Thyroid gland (tissue), 4 donors: Measurements from ENCODE around the gene SDC4. TPM values are rescaled to one million over a fixed set of nuclear protein-coding genes. Genes with fewer than 3 reads are reported as not detected.

Experiments used
- DNase-seq, 2 donors: peaks; one replicate each; pipeline ENCODE4 v3.0.0-alpha.2; 2019
- H3K27ac ChIP-seq, 3 donors: fragments of 200-600 bp; sonication (generic); 1 replicate in 2 of 3; 2 replicates in 1 of 3; pipeline ENCODE4 v1.5.1; 2016 to 2019; ENCODE audit warnings: mild to moderate bottlenecking in 1 of 3, moderate library complexity in 1 of 3
- H3K27me3 ChIP-seq: fragments of 200-600 bp; sonication (generic); one replicate; pipeline ENCODE4 v1.5.1; 2019
- H3K36me3 ChIP-seq, 2 donors: fragments of 200-600 bp; sonication (generic); one replicate each; pipeline ENCODE4 v1.5.1; 2016 to 2019
- H3K4me1 ChIP-seq, 2 donors: fragments of 200-600 bp; sonication (generic); one replicate each; pipeline ENCODE4 v1.5.1; 2017 to 2019
- H3K4me3 ChIP-seq, 3 donors: fragments of 200-600 bp; sonication (generic); replicated peaks in 1 of 3; 1 replicate in 2 of 3; 2 replicates in 1 of 3; pipeline ENCODE4 v1.5.1; 2016; ENCODE audit warnings: mild to moderate bottlenecking in 1 of 3
- H3K9me3 ChIP-seq: fragments of 200-600 bp; sonication (generic); one replicate; pipeline ENCODE4 v1.5.1; 2017
- POLR2A ChIP-seq, 2 donors: fragments of 450-650 bp; IDR thresholded peaks; one replicate each; pipeline ENCODE4 v1.6.1; 2017; ENCODE audit warnings: antibody characterized with exemption in 2 of 2, mild to moderate bottlenecking in 2 of 2, moderate library complexity in 1 of 2
- WGBS, 2 donors: methylation state at CpG; one replicate each; pipeline ENCODE4 v1.1.5; 2017; 5-methylcytosine and 5-hydroxymethylcytosine counted together
- intact Hi-C: fragments of 100-400 bp; cut with DNase I; formaldehyde crosslinking; loops from one replicate; pipeline ENCODE4 v1.15.1; 2023
- total RNA-seq, 4 donors: library from RNA; depleted of rRNA; stranded (reverse); fragments of >200 nt; gene quantifications; one replicate each; pipeline ENCODE4 v1.2.3, GENCODE V29; 2016
- TF ChIP-seq, protein P1 (sequence below), 6 experiments: fragments of 200-600 bp in 3 of 6; fragments of 450-650 bp in 3 of 6; sonication (generic) in 3 of 6; IDR thresholded peaks; one replicate each; pipeline ENCODE4 v1.5.1; 2016 to 2019; ENCODE audit warnings: antibody characterized with exemption in 6 of 6, mild to moderate bottlenecking in 2 of 6, inconsistent platforms in 1 of 6, moderate library complexity in 1 of 6

SDC4 gene
- total RNA-seq, 4 donors from 2014 or later, result 35.5 to 101 (median 63.3) TPM

DNA sequence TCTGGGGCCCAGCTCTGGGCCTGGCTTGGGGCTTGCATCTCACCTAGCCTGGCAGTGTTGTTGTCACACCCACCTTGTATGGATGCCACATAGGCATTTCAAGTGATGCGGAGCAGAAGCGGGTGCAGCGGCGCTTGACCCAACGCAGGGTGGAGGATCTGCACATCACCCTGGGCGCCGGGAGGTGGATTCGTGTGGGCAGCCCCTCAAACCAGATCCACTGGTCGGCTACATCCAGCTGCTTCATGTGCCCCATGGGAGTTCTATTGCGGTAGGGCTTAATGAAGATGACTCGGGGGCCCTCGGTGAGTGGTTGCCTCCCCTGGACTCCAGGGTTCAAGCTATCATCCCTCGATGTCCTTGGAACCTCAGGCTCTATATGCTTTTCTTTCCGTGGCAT is 26.7 kb upstream of the SDC4 start:
- no peaks in the 10 kb centered on the region for H3K9me3 ChIP-seq
- H3K4me1 ChIP-seq, result peaks cover 14 to 28% of the 10 kb centered on the region in 2 donors
- WGBS, 2 donors, result 94 to 97% methylated on average over 12 to 14 of the region's 14 CpGs
- H3K4me3 ChIP-seq, result no peak overlapping the region
- H3K27ac ChIP-seq, result no peak overlapping the region
- H3K36me3 ChIP-seq, result no peaks in the 10 kb centered on the region
- H3K27me3 ChIP-seq, result no peaks in the 10 kb centered on the region
- intact Hi-C loops, result loop anchor here (5.0 kb wide), 2 partner anchors 58 to 62 kb away; no protein-coding TSS in a partner anchor
- TF ChIP-seq, protein P1, sequence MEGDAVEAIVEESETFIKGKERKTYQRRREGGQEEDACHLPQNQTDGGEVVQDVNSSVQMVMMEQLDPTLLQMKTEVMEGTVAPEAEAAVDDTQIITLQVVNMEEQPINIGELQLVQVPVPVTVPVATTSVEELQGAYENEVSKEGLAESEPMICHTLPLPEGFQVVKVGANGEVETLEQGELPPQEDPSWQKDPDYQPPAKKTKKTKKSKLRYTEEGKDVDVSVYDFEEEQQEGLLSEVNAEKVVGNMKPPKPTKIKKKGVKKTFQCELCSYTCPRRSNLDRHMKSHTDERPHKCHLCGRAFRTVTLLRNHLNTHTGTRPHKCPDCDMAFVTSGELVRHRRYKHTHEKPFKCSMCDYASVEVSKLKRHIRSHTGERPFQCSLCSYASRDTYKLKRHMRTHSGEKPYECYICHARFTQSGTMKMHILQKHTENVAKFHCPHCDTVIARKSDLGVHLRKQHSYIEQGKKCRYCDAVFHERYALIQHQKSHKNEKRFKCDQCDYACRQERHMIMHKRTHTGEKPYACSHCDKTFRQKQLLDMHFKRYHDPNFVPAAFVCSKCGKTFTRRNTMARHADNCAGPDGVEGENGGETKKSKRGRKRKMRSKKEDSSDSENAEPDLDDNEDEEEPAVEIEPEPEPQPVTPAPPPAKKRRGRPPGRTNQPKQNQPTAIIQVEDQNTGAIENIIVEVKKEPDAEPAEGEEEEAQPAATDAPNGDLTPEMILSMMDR (IDR thresholded peaks at IDR 0.05), result no peak
- TF ChIP-seq POLR2A (IDR thresholded peaks at IDR 0.05), result no peak
- DNase-seq, result no peak

DNA sequence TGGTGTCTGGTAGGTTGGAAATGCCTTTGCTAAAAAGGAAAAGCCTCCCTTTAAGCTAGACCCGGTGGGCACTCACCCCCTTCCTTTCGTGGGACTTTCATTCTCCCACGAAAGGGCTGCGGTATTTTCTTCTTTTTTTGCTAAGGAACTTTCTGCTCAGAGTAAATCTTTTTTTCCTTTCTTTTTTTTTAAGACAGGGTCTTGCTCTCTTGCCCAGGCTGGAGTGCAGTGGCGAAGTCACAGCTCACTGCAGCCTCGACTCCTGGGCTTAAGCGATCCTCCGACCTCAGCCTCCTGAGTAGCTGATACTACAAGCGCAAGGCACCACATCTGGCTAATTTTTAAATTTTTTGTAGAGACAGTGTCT is 25.9 kb upstream of the SDC4 start:
- H3K4me3 ChIP-seq, result no peak overlapping the region
- H3K27ac ChIP-seq, result no peak overlapping the region
- intact Hi-C loops, result loop anchor here (5.0 kb wide), 2 partner anchors 57 to 63 kb away; no protein-coding TSS in a partner anchor
- no peaks in the 10 kb centered on the region for H3K36me3 ChIP-seq
- 64 to 68% methylated on average over 9 of the region's 9 CpGs for WGBS, 2 donors
- H3K4me1 ChIP-seq, result peaks cover 14 to 28% of the 10 kb centered on the region in 2 donors
- TF ChIP-seq, protein P1 (IDR thresholded peaks at IDR 0.05), result peak in 1 of 6 experiments; percentile 16
- TF ChIP-seq POLR2A (IDR thresholded peaks at IDR 0.05), result no peak
- no peaks in the 10 kb centered on the region for H3K9me3 ChIP-seq
- no peak for DNase-seq
- no peaks in the 10 kb centered on the region for H3K27me3 ChIP-seq

DNA sequence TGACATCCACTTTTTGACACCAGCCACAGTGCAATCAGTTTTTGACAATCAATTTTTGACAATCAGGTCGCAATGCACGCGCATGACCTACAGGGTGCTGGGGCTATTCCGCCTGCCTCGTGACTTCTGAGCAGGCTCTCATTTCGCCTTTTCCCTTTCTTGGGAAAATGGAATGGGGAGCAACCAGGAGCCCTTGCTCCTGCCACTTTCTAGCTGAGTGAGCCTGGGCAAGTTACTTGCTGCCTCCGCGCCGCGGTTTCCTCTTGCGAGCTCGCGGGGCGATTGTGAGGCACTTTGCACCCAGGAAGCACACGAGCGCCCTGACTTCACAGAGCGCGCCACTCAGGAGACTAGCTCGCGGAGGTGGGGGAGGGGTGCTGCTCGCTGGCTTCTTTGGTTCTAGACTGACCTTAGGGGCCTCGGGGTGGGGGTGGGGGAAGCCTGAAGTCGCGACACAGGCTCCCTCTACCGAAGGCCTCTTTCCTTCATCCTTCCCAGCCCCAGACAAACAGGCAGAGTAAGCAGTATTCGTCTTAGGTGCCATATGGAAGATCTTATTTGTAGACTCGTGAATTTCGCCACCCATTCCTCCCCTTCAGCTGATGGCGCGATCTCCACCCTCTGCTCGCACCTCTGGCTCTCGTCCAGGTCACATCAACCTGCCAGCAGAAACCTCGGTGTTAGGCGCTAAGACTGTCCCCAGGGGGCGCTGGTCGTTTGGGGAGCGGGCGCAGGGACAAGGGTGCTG is 25.3 kb upstream of the SDC4 start:
- intact Hi-C loops, result loop anchor here (5.0 kb wide), 2 partner anchors 56 to 64 kb away; no protein-coding TSS in a partner anchor

DNA sequence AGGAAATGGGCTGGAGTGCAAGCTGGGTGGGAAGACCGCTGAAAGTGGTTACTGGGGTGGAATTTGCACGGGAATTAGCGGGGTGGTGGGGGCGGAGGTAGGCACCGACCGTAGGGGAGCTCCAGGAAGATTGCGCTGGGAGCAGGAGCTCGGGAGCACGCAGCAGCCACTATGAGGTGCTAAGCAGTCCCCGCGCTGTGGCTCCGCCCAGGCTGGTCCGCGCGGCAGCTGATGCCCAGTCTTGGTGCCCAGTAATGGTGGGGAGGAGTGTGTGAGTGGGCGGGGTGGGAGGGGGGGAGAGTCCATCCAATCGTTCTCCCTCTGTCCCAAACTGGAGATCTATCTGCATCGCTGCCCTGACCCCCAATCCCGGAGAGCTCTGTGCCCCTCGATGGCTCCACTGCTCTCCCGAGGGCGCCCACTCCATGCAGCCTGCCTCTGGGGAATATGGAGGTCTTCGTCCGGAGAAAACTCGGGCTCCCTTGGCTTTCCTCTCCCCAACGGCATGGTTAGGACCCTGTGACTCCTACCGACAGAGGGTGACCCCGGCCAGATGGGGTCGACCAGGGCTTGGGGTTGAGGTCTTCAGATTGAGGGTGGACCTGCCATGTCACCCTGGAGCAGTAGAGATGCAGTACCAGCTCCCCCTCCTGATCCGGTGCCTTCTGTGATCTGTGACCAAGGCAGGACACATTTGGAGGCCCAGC is 24.6 kb upstream of the SDC4 start:
- Histone ChIP-seq H3K9me3 (no peaks in the 10 kb centered on the region), H3K4me1 (peaks cover 13 to 24% of the 10 kb centered on the region in 2 donors), H3K27ac (no peak overlapping the region), H3K36me3 (peaks cover 1 to 5% of the 10 kb centered on the region in 2 donors), H3K4me3 (peak overlapping the region in 1 of 3 donors; percentile 10), H3K27me3 (no peaks in the 10 kb centered on the region)
- no peak for DNase-seq
- WGBS, 2 donors, result 43 to 49% methylated on average over 15 to 23 of the region's 30 CpGs
- intact Hi-C loops, result loop anchor here (5.0 kb wide), 2 partner anchors 55 to 65 kb away; no protein-coding TSS in a partner anchor
- TF ChIP-seq, protein P1 (IDR thresholded peaks at IDR 0.05), result no peak
- TF ChIP-seq POLR2A (IDR thresholded peaks at IDR 0.05), result no peak

More for the DNA sequence above, 25.3 kb upstream of the SDC4 start:
- Histone ChIP-seq H3K27me3 (no peaks in the 10 kb centered on the region), H3K4me1 (peaks cover 14 to 28% of the 10 kb centered on the region in 2 donors), H3K4me3 (peak overlapping the region in 2 of 3 donors; percentile 9 to 10), H3K9me3 (no peaks in the 10 kb centered on the region), H3K27ac (no peak overlapping the region), H3K36me3 (no peaks in the 10 kb centered on the region)
- DNase-seq, result peak; percentile 82 to 89
- TF ChIP-seq POLR2A (IDR thresholded peaks at IDR 0.05), result no peak
- TF ChIP-seq, protein P1 (IDR thresholded peaks at IDR 0.05), result peak; percentile 54 to 87 (median 79)
- 13 to 22% methylated on average over 18 to 31 of the region's 38 CpGs for WGBS, 2 donors
